Neural cell (in vitro differentiated cells): ENCODE measurements around the gene NTN5. TPM values are rescaled to one million over a fixed set of nuclear protein-coding genes. Genes with fewer than 3 reads are reported as not detected.

ENCODE experiments used
- H2AFZ ChIP-seq: fragments of 200-600, 300-800 bp; sonication (generic), shearing (Covaris generic); 2 replicates; pipeline ENCODE4 v1.6.0; 2014; ENCODE audit warnings: low read depth, mild to moderate bottlenecking, antibody characterized with exemption, low read length, moderate library complexity
- H3F3A ChIP-seq: fragments of 200-600 bp; shearing (Covaris generic); 2 replicates; pipeline ENCODE4 v1.6.1; 2016; ENCODE audit warnings: mild to moderate bottlenecking, moderate library complexity, mixed read lengths, antibody characterized with exemption, low read length; ENCODE audit not compliant: insufficient read depth, poor library complexity, severe bottlenecking
- H3K27ac ChIP-seq: fragments of 200-600, 300-800 bp; sonication (generic), shearing (Covaris generic); 2 replicates; pipeline ENCODE4 v1.5.1; 2014; ENCODE audit warnings: mild to moderate bottlenecking, low read length, moderate library complexity
- H3K27me3 ChIP-seq: fragments of 300-800, 200-600 bp; sonication (generic), shearing (Covaris generic); 2 replicates; pipeline ENCODE4 v1.6.0; 2014; ENCODE audit warnings: mild to moderate bottlenecking, low read depth, low read length, moderate library complexity; ENCODE audit not compliant: insufficient read depth
- H3K36me3 ChIP-seq: fragments of 300-800, 200-600 bp; sonication (generic), shearing (Covaris generic); 2 replicates; pipeline ENCODE4 v1.5.1; 2014; ENCODE audit warnings: mild to moderate bottlenecking, antibody characterized with exemption, low read length, moderate library complexity; ENCODE audit not compliant: insufficient read depth
- H3K4me2 ChIP-seq: fragments of 300-800, 200-600 bp; sonication (generic), shearing (Covaris generic); 2 replicates; pipeline ENCODE4 v1.6.0; 2014; ENCODE audit warnings: mild to moderate bottlenecking, low read length
- H3K4me3 ChIP-seq: fragments of 300-800, 200-600 bp; sonication (generic), shearing (Covaris generic); 2 replicates; pipeline ENCODE4 v1.5.1; 2014; ENCODE audit warnings: mild to moderate bottlenecking, low read length, moderate library complexity
- H3K79me2 ChIP-seq: fragments of 200-600 bp; shearing (Covaris generic); replicated peaks from 2 replicates; pipeline ENCODE4 v1.6.0; 2014; ENCODE audit warnings: mild to moderate bottlenecking, low read length, moderate library complexity; ENCODE audit not compliant: insufficient read depth
- H3K9ac ChIP-seq: fragments of 300-800, 200-600 bp; sonication (generic), shearing (Covaris generic); 2 replicates; pipeline ENCODE4 v1.6.1; 2016; ENCODE audit warnings: mild to moderate bottlenecking, low read length, mixed read lengths
- H3K9me2 ChIP-seq: fragments of 200-600 bp; shearing (Covaris generic); 2 replicates; pipeline ENCODE4 v1.6.1; 2016; ENCODE audit warnings: mild to moderate bottlenecking, low read length, mixed read lengths; ENCODE audit not compliant: insufficient read depth
- H3K9me3 ChIP-seq: fragments of 200-600, 300-800 bp; sonication (generic), shearing (Covaris generic); 2 replicates; pipeline ENCODE4 v1.6.1; 2016; ENCODE audit warnings: mild to moderate bottlenecking, mixed run types, low read length, moderate library complexity, mixed read lengths
- H4K20me1 ChIP-seq: fragments of 200-600 bp; shearing (Covaris generic); 2 replicates; pipeline ENCODE4 v1.6.1; 2016; ENCODE audit warnings: mild to moderate bottlenecking, mixed run types; ENCODE audit not compliant: insufficient read depth
- CTCF ChIP-seq: fragments of 450-650 bp; IDR thresholded peaks from 2 replicates; pipeline ENCODE4 v1.5.1; 2014; ENCODE audit warnings: antibody characterized with exemption, mild to moderate bottlenecking, moderate library complexity; ENCODE audit not compliant: poor library complexity, severe bottlenecking
- EP300 ChIP-seq: fragments of 450-650 bp; conservative IDR thresholded peaks from 2 replicates; pipeline ENCODE4 v1.6.1; 2014; ENCODE audit warnings: antibody characterized with exemption, mild to moderate bottlenecking, moderate library complexity; ENCODE audit not compliant: poor library complexity, severe bottlenecking
- EZH2 ChIP-seq: fragments of 200-600, 300-800 bp; shearing (Covaris generic), sonication (generic); IDR thresholded peaks from 2 replicates; pipeline ENCODE4 v1.6.1; 2014; ENCODE audit warnings: antibody characterized with exemption, low read length, borderline replicate concordance, mild to moderate bottlenecking; ENCODE audit not compliant: insufficient read depth, poor library complexity, severe bottlenecking
- MXI1 ChIP-seq: fragments of 450-650 bp; conservative IDR thresholded peaks from 2 replicates; pipeline ENCODE4 v1.6.1; 2014; ENCODE audit warnings: antibody characterized with exemption, mild to moderate bottlenecking; ENCODE audit not compliant: poor library complexity, severe bottlenecking
- POLR2AphosphoS5 ChIP-seq: IDR thresholded peaks from 2 replicates; pipeline ENCODE4 v1.6.1; 2012
- RAD21 ChIP-seq: fragments of 450-650 bp; conservative IDR thresholded peaks from 2 replicates; pipeline ENCODE4 v1.6.1; 2014; ENCODE audit warnings: antibody characterized with exemption, mild to moderate bottlenecking, moderate library complexity
- REST ChIP-seq: IDR thresholded peaks from 2 replicates; pipeline ENCODE4 v1.6.1; 2012; ENCODE audit warnings: borderline replicate concordance
- SMC3 ChIP-seq: fragments of 450-650 bp; conservative IDR thresholded peaks from 2 replicates; pipeline ENCODE4 v1.6.1; 2014; ENCODE audit warnings: antibody characterized with exemption, mild to moderate bottlenecking, moderate library complexity; ENCODE audit not compliant: poor library complexity
- TAF1 ChIP-seq: IDR thresholded peaks from 2 replicates; pipeline ENCODE4 v1.6.1; 2012; ENCODE audit warnings: low read depth
- polyA plus RNA-seq: library from polyadenylated mRNA; depleted of rRNA; stranded (reverse); fragments of >200 nt; gene quantifications from 2 replicates; pipeline ENCODE4 v1.2.3, GENCODE V29; 2014

The NTN5 gene
- polyA plus RNA-seq, 1 donor from 2014 or later, result not detected

- H4K20me1 ChIP-seq, result no peaks in the 10 kb centered on the region
- no peaks in the 10 kb centered on the region for H3K9me3 ChIP-seq
- H2AFZ ChIP-seq, result no peak overlapping the region
- H3K9me2 ChIP-seq, result no peaks in the 10 kb centered on the region
- H3K4me2 ChIP-seq, result peak overlapping the region; percentile 62
- no peaks in the 10 kb centered on the region for H3F3A ChIP-seq
- H3K36me3 ChIP-seq, result no peaks in the 10 kb centered on the region
- H3K4me3 ChIP-seq, result peak overlapping the region; percentile 74
- H3K79me2 ChIP-seq, result no peaks in the 10 kb centered on the region
- no peaks in the 10 kb centered on the region for H3K27me3 ChIP-seq
- H3K27ac ChIP-seq, result no peak overlapping the region
- TF ChIP-seq MXI1 (no peak), CTCF (no peak), RAD21 (no peak), TAF1 (no peak), EZH2 (no peak), POLR2AphosphoS5 (no peak), EP300 (no peak), SMC3 (no peak), REST (no peak)
- peak overlapping the region; percentile 91 for H3K9ac ChIP-seq
Measured at GRCh38 chr19:48644355-48644754, 28.5 kb downstream of the NTN5 start.

GRCh38 chr19:48642862-48643261, 30.0 kb downstream of the NTN5 start:
- TF ChIP-seq CTCF (no peak), MXI1 (no peak), EZH2 (no peak), RAD21 (no peak), REST (no peak), EP300 (no peak), SMC3 (no peak)
- Histone ChIP-seq H4K20me1 (no peaks in the 10 kb centered on the region), H3K9ac (no peak overlapping the region), H3K79me2 (no peaks in the 10 kb centered on the region), H3F3A (peaks cover 8% of the 10 kb centered on the region), H3K4me2 (no peak overlapping the region), H3K9me2 (no peaks in the 10 kb centered on the region), H3K36me3 (no peaks in the 10 kb centered on the region), H3K27me3 (no peaks in the 10 kb centered on the region), H3K27ac (no peak overlapping the region), H3K4me3 (no peak overlapping the region), H3K9me3 (no peaks in the 10 kb centered on the region), H2AFZ (no peak overlapping the region)
